Measurements from ENCODE around the gene ZMYND8.

The ZMYND8 gene

GRCh38 chr20:47220161-47220582 is 136.3 kb downstream of the ZMYND8 start:
- peak; percentile 80 for TF ChIP-seq CTCF (conservative IDR thresholded peaks at IDR 0.05; ENCODE audit: low read depth, low read length)
- DNase-seq (ENCODE audit: low read depth): peak; percentile 59
- no peak overlapping the region for H3K4me3 ChIP-seq (ENCODE audit: low read depth, low read length)

GRCh38 chr20:47217482-47218446 is 138.7 kb downstream of the ZMYND8 start:
- no peak for DNase-seq (ENCODE audit: low read depth)
- H3K4me3 ChIP-seq (ENCODE audit: low read depth, low read length): no peak overlapping the region
- TF ChIP-seq CTCF (conservative IDR thresholded peaks at IDR 0.05; ENCODE audit: low read depth, low read length): no peak

GRCh38 chr20:47216819-47217410 is 139.6 kb downstream of the ZMYND8 start:
- TF ChIP-seq CTCF (conservative IDR thresholded peaks at IDR 0.05; ENCODE audit: low read depth, low read length): no peak
- H3K4me3 ChIP-seq (ENCODE audit: low read depth, low read length): no peak overlapping the region
- DNase-seq (ENCODE audit: low read depth): no peak

GRCh38 chr20:47215653-47216397 is 140.7 kb downstream of the ZMYND8 start:
- no peak for TF ChIP-seq CTCF (conservative IDR thresholded peaks at IDR 0.05; ENCODE audit: low read depth, low read length)
- no peak for DNase-seq (ENCODE audit: low read depth)

GRCh38 chr20:47213966-47214365 is 142.5 kb downstream of the ZMYND8 start:
- no peak for DNase-seq (ENCODE audit: low read depth)
- TF ChIP-seq CTCF (conservative IDR thresholded peaks at IDR 0.05; ENCODE audit: low read depth, low read length): no peak
- H3K4me3 ChIP-seq (ENCODE audit: low read depth, low read length): no peak overlapping the region

More at GRCh38 chr20:47215653-47216397, 140.7 kb downstream of the ZMYND8 start:
- H3K4me3 ChIP-seq (ENCODE audit: low read depth, low read length): no peak overlapping the region

- TF ChIP-seq CTCF (conservative IDR thresholded peaks at IDR 0.05; ENCODE audit: low read depth, low read length): no peak
- no peak overlapping the region for H3K4me3 ChIP-seq (ENCODE audit: low read depth, low read length)
- DNase-seq (ENCODE audit: low read depth): no peak
Observed at GRCh38 chr20:47212606-47213207, 143.8 kb downstream of the ZMYND8 start.

Data from choroid plexus epithelial cell (primary cell).